Right hindlimb (tissue), 1 donor: ENCODE results near the gene MDFIC.

Experiments
- DNase-seq: peaks from one replicate; pipeline ENCODE4 v3.0.0-alpha.2; 2018

MDFIC gene

DNA sequence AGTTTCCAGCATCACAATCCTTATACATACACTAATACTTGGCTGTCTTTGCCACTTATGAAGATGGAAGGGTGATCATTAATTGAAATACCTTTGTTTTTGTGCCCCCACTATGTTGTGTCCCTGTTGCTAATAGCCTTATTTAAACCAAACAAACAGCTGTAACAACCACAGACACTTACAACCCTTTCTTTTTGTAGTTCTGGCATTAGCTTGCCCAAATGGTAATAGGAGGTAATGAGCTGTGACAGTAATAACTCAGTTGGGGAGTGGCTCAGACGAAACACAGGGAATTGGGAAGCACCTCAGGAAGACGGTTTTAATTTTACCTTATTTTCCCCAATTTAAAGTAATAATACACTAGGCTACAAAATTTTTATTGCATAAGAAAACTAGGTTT, 83.4 kb downstream of the MDFIC start:
- no peak for DNase-seq

DNA sequence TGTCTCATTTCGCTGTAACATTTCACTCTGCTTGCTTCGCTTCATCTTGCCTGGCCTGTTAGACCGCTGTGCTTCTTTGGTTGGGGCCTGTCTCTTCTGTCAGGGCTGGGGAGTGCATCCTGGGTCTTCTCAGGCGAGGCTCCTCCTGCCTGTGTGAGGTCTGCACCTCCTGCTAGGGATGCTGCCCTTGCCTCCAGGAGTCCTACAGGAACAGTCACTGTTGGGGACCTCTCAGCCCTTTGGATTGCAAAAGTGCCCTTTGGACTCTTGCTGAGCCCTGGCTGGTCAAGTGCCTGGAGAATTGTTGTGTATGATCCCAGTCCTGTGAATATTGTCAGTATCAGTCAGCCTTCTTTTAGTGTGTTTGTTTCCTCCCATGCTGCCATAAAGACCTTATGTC, 84.1 kb downstream of the MDFIC start:
- no peak for DNase-seq

DNA sequence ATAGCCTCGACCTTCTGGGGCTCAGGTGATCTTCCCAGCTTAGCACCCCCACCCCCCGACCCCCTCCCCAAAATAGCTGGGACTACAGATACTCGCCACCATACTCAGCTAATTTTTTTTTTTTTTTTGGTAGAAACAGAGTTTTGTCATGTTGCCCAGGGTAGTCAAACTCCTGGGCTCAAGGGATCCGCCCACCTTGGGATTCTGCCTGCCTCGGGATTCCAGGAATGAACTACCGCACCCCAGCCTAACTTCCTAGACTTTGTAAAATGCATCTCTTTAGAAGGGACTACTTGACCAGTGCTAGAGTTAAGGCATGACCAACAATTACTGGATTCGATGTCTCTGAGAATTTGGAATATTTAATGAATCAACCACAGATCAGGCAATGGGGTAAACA, 85.9 kb downstream of the MDFIC start:
- no peak for DNase-seq

DNA sequence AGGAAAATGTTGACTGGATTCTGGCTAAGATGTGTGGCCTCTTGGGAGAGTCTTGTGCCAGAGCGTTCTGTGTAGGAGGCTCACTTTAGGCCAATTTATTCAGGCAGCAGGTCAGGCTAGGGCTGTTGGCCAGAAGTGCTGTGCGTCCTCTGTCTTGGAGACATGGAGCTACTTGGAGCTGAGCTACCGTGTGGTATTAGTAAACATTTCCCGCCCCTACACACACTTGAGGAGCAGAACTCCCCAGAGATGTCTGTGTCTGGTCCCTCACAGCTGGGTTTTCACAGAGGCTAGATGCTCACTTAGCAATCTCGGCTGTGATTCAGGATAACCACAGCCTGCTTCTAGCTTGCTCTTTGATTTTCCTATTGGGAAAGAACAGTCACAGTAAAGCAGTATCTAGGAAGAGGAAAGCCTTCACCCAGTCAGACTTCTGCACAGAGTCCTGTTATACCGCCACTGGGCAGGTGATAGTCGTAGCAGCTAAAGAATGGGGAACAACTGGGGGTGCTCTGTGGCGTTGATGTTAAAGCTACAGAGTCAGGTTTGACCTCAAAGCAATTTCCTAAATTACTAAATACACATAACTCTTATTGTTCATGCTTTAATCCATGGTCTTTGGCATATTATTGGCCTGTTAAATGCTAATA, 86.7 kb downstream of the MDFIC start:
- DNase-seq: peak; percentile 86

DNA sequence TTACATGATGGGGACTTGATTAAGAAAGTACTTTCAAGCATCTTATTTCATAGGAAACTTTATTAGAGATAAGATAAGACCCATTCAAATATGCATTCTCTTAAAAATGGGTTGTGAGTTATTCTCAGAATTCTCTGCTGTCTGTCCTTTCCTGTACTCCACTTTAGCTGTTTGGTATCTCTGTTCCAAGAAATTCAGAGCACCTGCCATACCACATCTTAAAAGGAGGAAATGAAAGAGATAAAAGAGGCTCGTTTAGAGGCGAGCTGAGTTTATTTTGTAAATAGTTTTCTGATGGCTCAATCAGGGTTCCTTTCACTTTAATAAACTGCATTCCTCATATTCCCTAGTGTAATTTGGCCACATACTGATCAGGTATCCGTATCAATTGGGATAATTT, 87.2 kb downstream of the MDFIC start:
- DNase-seq: no peak

DNA sequence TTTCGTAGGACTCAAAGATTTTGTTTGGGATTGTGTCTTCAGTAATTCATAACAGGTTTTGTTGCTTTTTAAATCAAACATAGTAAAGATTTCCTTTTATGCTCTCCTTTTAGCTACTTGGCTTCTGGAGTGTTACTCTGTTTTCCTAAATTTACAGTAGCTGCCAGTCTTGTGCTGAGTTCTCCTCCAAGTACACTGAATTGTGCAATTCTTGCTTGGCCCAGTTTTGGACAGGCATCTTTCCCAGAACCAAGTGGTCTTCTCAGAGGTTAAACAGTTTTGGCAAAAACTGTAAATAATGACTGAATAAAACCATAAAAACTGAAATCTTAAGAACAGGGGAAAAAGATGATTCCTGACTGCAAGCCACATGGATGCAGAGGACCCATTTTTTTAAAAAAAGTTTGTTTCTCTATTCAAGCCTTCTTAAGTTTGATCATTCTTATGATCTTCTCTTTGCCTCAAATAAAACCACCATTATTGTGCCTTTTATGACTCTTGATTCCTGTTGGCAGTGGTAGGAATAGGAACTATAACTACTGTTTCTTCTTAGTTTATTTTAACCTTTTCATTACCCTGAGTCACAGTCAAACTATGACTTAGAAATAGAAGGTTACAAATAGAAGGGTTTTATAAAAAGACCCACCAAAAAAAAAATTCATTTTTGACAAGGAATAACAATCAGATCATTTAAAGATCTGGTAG, 88.0 kb downstream of the MDFIC start:
- DNase-seq: peak; percentile 81

DNA sequence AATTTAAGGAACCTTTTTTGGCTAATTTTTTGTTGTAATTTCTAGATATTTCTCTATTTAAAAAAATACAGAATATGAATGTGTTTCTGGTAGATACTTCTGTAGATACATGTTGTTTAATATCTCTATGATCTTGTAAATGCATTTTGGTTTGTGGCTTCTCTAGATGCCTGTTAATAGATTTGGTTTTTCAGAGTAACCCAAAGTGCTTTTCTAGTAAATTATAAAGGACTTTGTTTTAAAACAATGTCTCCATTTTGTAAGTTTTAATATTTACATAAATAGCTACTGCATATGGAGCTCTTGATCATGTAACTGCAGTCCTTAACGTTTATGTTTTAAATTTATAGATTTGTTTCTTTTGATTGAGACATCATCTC, 88.5 kb downstream of the MDFIC start:
- DNase-seq: no peak

DNA sequence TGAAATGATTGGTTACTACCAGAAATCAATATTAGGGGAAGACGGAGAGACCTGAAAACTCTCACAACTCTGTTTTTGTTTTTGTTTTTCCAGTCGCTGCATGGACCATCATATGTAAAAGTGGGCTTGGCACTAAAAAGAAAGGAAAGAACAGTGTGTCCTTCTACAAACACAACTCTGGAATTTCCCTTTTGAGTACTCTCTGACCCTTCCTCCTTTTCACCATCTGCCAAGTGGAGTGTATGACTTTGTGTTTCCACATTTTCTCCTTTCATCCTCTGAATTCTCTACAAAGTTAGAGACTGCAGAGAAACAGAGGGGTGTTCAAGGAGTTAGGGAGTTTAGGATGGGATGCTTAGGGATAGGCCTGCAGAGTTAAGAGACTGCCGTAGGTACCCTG, 92.0 kb downstream of the MDFIC start:
- DNase-seq: no peak

DNA sequence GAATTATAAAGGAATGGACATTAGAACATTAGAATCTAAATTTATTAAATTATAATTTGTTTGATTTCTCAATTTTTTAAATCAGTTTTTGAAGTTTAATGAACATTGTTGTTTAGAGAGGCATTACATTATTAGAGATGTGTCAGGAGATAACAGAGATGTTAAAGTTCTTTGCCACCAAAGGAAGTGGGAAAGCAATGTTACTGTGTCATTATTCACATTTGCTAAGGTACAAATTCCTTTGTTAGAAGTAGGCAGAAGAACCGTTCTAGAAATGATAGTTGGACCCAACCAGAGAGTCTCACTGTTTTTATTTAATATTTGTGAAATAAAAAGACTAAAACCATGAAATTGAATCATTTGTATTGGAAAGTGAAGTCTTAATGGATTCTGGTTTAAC, 92.9 kb downstream of the MDFIC start:
- no peak for DNase-seq

DNA sequence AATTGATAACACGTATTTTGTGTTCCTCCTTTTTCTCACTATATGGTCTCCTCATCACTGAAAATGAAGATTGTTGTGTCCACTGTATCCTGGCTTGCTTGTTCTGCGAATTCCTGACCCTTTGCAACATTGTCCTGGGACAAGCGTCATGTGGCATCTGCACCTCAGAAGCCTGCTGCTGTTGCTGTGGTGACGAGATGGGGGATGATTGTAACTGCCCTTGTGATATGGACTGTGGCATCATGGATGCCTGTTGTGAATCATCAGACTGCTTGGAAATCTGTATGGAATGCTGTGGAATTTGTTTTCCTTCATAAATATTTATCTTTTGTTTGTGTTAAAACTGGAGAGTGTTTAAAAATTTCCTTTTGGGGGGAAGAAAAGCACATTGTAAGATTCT, 93.7 kb downstream of the MDFIC start:
- DNase-seq: no peak

DNA sequence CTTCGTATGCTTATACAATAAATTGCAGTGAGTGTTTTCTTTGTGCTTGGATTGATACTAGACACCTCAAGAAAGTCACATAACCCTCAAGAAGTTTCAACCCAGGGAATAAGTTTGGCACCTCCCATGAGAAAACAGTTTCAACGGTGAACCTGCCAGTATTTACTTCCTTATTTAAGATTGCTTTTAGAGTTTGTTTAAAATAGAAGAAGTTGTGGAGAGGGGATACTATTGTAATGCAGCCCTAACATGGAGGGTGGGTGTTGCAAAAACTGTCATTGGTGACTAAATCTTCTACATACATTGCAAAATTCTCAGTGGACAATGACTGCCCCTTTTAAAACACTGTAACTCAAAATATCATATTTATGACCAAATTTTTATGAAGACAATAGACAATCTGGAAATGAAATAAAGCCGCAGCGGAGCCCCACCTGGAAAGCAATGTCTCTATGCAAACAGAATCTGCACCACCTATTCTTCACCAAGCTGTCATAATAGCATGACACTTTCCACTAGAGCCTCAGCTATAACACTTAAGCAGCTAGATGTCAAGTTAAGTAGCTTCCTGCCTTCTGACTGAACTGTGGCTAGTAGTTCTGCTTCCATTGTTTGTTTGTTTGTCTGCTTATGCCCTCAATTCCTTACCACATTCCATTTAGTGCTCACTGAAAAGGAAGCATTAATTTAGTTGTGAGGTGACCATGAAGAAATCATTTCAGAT, 98.2 kb downstream of the MDFIC start:
- no peak for DNase-seq

DNA sequence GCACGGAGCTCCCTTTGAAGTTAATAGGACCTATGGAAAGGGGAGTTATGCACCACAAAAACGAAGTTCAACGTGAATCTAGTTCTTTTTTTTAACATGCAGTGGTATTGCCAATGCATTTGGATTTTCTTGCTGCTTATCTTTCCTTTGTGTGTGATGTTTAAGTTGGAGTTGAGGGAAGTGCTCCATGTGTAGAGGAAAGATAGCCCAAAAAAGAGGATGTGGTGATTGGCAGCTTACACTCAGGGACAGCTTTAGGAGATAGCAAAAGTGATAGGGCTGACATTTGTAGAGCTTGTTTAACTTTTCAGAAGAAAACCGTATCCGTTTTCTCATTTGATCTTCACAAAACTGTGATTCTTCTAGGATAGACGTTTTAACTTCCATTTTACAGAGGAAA, 101.3 kb downstream of the MDFIC start:
- no peak for DNase-seq

DNA sequence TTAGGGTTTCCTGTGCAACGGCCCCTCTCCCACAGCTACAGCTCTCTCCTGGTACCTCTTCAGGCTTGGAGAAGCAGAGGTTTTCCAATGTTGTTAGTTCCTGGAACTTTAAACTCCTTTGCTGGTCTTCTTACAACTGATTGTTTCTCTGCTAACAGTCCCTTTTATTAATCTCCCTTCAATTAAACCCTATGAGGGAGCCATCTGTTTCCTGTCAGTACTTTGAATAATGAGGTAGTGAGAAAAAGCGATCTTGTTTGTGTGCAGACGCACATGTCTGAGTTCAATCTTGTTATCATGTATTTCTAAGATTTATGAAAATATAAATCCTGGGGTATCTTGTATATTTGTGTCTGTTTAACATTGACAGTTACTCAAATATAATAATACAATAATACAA, 102.4 kb downstream of the MDFIC start:
- DNase-seq: no peak

DNA sequence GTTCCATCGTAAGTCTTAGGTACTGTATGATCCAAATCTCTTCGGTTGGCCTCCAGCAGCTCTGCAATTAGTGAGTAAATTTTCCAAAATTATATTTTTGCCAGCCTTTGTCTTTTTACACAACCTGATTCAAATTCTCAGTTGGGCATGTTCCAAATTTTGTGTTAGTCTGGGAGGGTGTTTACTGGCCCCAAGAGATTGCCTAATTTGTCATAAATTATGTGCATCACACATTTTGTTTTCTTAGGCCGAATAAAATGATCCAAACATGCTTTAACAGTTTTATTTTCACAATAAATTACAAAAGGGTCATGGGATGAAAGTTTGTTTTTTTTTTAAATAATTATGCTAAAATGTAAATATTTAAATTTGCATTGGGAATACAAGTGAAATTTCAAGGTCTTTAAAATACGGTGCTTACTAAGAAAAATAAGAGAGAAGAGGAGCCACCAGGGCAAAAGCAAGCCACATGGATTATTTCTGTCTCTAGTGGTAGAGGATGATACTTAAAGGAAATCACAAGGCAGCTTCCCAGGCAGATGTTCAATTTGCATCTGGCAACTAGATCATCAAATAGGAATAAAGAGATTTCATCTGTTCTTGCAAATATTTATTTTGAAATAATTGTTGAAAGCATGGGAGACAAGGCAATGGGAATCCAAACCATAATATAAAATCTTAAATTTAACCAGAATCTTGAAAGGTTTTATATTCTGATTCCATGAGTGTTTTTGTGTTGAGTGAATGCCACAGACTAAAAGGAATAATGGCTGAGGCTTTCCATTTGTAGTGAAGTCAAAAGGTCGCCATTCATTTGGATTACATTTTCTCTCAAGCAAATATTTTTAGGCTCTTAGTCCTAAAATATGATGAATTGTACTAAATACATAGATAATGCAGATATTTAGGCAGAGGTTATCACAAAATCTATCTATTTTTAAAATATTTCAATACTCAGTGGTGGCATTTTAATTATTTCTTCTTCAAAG, 111.1 kb downstream of the MDFIC start:
- no peak for DNase-seq

DNA sequence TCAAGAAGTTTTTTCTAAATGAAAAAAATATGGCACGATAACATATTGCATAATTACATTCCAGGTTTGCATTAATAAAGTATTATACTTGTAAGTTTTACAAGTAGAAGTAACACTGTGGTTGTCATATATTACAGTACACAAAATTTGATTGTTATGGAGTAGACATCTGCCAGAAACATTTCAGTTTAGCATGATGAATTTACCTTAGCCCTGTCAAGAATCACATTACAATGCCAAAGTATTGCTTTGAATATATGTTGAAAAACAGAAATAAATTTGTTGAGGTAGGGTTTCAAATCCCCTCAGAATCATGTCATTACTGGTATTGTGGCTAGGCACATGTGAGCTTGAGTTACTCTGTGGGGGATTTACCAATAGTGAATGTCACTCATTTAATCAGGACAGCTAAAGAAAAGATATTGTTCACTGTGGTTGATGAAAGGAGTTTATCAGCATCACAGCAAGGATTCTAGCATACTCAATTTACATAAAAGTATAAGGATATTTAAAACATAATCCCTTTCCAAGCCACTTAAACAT, 112.1 kb downstream of the MDFIC start:
- no peak for DNase-seq

DNA sequence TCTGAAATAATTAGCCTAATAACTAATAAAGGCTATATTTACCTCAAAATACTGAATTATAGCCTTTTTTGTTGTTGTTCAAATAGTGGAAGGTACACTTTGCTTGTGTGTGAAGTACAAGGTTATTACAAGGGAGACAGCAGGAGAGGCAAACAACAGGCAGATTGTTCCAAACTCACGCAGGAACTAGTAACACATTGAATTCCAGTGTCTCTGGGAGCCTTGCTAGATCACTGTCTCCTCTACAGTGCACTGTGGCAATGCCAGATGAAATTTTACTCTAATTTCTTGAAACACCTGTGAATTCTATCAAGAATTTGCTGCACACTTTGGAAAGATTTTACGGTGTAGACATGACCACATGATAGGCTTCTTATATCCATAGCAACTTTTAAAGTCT, 112.6 kb downstream of the MDFIC start:
- DNase-seq: no peak

DNA sequence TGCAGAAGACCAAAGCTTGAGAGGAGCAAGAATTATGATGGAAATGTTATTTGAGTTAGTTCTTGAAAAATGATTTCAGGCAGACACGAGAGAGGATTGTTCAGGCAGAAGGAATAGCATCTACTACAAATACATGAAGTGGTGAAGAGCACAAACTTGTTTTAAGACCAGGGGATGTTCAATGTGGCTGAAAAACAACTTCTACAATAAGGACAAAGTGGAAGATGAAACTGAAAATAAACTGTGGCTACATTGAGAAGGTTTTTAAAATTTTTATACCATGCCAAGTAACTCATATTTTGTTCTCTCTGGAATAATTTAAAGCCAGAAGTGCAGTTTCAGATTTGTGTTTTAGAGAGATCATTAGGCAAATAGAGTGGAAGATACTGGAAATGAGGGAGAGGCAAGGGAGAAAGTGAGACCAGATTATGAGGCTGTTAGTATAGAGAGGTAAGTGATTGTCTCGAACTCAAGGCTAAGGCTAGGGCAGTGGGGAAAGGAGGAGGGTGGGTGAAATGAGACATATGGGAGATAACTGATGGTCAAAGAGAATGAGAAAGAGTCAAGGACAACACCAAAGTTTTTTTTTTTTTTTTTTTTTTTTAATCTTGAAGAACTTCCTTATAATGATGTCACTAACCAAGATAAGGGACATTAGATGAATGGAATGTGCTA, 115.4 kb downstream of the MDFIC start:
- DNase-seq: no peak

DNA sequence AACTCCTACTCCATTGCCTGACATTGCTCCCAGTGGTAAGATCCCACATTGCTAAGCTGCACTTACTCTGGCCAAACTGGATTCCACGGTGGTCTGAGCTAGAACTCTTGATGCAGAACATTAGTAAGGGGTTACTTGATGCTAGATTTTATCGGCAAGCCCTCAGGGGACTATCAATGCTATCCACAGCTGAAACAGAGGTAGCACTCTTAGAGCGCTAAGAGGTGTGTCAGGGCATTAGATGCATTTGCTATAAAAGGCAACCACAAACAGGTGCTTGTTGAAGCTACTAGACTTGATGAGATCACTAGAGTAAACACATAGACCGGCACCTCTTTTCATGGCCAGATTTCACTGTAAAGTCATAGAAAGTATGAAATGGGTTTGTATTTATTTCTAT, 116.3 kb downstream of the MDFIC start:
- DNase-seq: no peak

DNA sequence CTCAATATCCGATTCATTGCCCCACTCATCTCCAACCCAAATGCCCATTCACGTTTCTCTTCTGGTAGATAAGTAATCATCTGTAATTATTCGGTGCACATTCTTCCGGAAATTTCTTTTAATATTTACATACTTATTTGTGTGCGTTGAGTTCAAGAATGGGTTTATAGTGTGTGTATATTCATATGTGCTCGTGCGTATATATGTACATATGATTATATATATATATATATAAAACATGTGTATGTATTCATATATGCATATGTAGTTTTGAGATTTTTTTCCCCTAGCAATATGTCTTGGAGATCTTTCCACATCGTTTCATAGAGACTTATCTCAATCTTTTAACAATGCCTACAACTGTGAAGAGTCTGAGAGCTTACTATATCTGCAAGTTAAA, 118.2 kb downstream of the MDFIC start:
- DNase-seq: no peak

DNA sequence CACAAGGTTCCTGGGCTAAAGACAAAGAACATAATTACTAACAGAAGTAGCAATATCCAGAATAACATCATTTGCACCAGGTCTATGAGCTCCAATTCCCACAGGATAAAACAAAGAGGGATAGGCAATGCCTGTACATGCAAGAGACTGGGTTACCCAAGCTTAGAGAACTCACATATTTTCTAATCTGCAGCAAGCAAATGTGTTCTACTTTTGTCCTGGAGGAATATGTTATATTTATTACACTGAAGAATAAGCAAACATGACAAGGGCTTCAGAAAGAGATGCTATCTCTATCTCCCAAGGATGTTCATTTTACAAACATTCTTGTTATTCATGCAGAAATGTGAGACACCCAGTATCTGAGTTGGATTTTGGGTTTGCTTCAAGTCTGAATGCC, 118.6 kb downstream of the MDFIC start:
- no peak for DNase-seq

DNA sequence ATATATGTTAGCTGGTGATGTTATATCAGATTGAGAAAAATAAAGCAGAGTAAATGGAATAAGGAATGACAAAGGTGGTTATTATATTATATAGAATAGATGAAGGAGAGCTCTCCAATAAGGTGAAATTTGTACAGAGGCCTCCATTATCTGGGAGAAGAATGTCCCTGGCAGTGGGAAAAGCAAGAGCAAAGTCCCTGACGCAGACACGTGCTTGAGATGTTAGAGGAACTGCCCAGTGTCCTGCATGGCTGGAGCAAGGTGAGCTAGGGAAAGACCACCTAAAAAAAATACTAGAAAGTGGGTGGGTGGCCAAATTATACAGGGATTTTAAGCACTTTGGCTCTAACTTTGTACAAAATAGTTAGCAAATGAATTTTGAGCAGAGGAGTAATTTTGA, 120.7 kb downstream of the MDFIC start:
- no peak for DNase-seq

DNA sequence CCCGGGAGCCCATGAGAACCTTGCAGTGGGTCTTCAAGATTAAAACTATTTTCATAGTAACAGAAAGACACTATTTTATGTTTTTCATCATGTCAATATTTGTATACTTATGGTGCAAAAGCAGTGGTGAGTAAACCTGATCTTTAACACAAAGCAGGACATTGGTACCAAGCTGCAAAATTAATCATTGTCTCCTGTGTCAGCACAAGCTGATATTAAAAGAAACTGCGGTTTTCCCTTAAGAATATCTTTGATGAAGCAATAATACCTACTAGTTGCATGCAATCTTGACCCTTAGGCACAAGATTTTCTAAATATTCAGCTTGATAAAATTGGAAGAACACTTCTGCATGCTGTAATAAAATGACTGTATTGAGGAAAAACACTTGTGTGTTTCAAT, 121.7 kb downstream of the MDFIC start:
- no peak for DNase-seq
